Measurements from ENCODE around the gene PGLYRP2. TPM values are rescaled to one million over a fixed set of nuclear protein-coding genes. Genes with fewer than 3 reads are reported as not detected.

The PGLYRP2 gene
- total RNA-seq, 1 donor from 2014 or later: not detected

- Mint-ChIP-seq H3K27ac (no peak overlapping the region), H3K36me3 (no peaks in the 10 kb centered on the region), H3K4me1 (no peaks in the 10 kb centered on the region), H3K27me3 (ENCODE audit: low read depth) (peaks cover 59% of the 10 kb centered on the region), H3K9me3 (peaks cover 10% of the 10 kb centered on the region), H3K4me3 (no peak overlapping the region)
- no peak for TF ChIP-seq CTCF (IDR thresholded peaks at IDR 0.05; ENCODE audit: unreplicated experiment)
- DNase-seq (ENCODE audit: low spot score in 2 of 2, unreplicated experiment in 2 of 2): no peak
These were observed 10.4 kb downstream of the PGLYRP2 start for GRCh38 chr19:15468675-15469512.

GRCh38 chr19:15467734-15468214 lies 11.5 kb downstream of the PGLYRP2 start:
- H3K27me3 Mint-ChIP-seq (ENCODE audit: low read depth): peaks cover 62% of the 10 kb centered on the region
- no peak overlapping the region for H3K27ac Mint-ChIP-seq
- H3K4me3 Mint-ChIP-seq: no peak overlapping the region
- H3K4me1 Mint-ChIP-seq: no peaks in the 10 kb centered on the region
- TF ChIP-seq CTCF (IDR thresholded peaks at IDR 0.05; ENCODE audit: unreplicated experiment): no peak
- H3K36me3 Mint-ChIP-seq: no peaks in the 10 kb centered on the region
- no peak for DNase-seq (ENCODE audit: low spot score in 2 of 2, unreplicated experiment in 2 of 2)
- peaks cover 3% of the 10 kb centered on the region for H3K9me3 Mint-ChIP-seq

GRCh38 chr19:15466851-15467733 lies 12.2 kb downstream of the PGLYRP2 start:
- Mint-ChIP-seq H3K27ac (no peak overlapping the region), H3K9me3 (no peaks in the 10 kb centered on the region), H3K36me3 (no peaks in the 10 kb centered on the region), H3K4me1 (no peaks in the 10 kb centered on the region), H3K4me3 (no peak overlapping the region), H3K27me3 (ENCODE audit: low read depth) (peaks cover 67% of the 10 kb centered on the region)
- no peak for TF ChIP-seq CTCF (IDR thresholded peaks at IDR 0.05; ENCODE audit: unreplicated experiment)
- DNase-seq (ENCODE audit: low spot score in 2 of 2, unreplicated experiment in 2 of 2): no peak

GRCh38 chr19:15464394-15465385 lies 14.6 kb downstream of the PGLYRP2 start, which contains the start of gene RASAL3:
Gene RASAL3, minus strand, starts transcription at chr19:15464544. Its CDS starts 186 bp downstream, at chr19:15464358.
- DNase-seq (ENCODE audit: low spot score in 2 of 2, unreplicated experiment in 2 of 2): no peak
- peaks cover 70% of the 10 kb centered on the region for H3K27me3 Mint-ChIP-seq (ENCODE audit: low read depth)
- H3K27ac Mint-ChIP-seq: no peak within 1 kb of the TSS
- H3K4me1 Mint-ChIP-seq: no peaks in the 10 kb centered on the region
- H3K36me3 Mint-ChIP-seq: no peaks in the 10 kb centered on the region
- no peaks in the 10 kb centered on the region for H3K9me3 Mint-ChIP-seq
- H3K4me3 Mint-ChIP-seq: no peak within 1 kb of the TSS
- TF ChIP-seq CTCF (IDR thresholded peaks at IDR 0.05; ENCODE audit: unreplicated experiment): no peak
